Measurements from ENCODE around the gene RBPMS2. TPM values are rescaled to one million over a fixed set of nuclear protein-coding genes. Genes with fewer than 3 reads are reported as not detected.

The RBPMS2 gene
- total RNA-seq, 1 experiment from 2014 or later, result 181 TPM

GRCh38 chr15:64702816-64703631, 72.4 kb downstream of the RBPMS2 start:
- Histone ChIP-seq H3K4me1 (ENCODE audit: insufficient read depth, low read length) (peaks cover 17% of the 10 kb centered on the region; the same call in 1 of the 2 replicates), H3K9ac (ENCODE audit: extremely low read depth, insufficient read length, low read length) (peak overlapping the region; percentile 83), H2AFZ (ENCODE audit: low read length) (no peak overlapping the region), H2BK20ac (ENCODE audit: low read depth, low read length, poor library complexity, severe bottlenecking) (no peak overlapping the region), H2BK5ac (ENCODE audit: insufficient read length, low read length) (no peak overlapping the region), H2BK12ac (ENCODE audit: insufficient read length, low read depth, low read length) (no peak overlapping the region), H3K23ac (ENCODE audit: insufficient read length, low read depth, low read length) (no peak overlapping the region), H2BK15ac (ENCODE audit: low read depth, low read length) (no peak overlapping the region), H4K5ac (ENCODE audit: insufficient read length, low read depth, low read length) (no peak overlapping the region), H3K79me2 (ENCODE audit: insufficient read depth, low read length) (peaks cover 21% of the 10 kb centered on the region; the same call in 1 of the 2 replicates), H3K4me2 (ENCODE audit: insufficient read depth, insufficient read length, low read length) (peak overlapping the region; percentile 95), H3K4ac (ENCODE audit: low read depth, low read length) (no peak overlapping the region), H3K27me3 (ENCODE audit: insufficient read depth, low read length) (no peaks in the 10 kb centered on the region), H2AK5ac (ENCODE audit: insufficient read length, low read length) (no peak overlapping the region), H3K14ac (ENCODE audit: insufficient read depth, low read length) (peak overlapping the region; percentile 77), H3K27ac (ENCODE audit: insufficient read length, low read depth, low read length) (peak overlapping the region; percentile 14), H3K18ac (ENCODE audit: insufficient read length, low read depth, low read length) (no peak overlapping the region), H4K8ac (replicated peaks; ENCODE audit: insufficient read length, low read depth, low read length) (no peak overlapping the region), H4K91ac (ENCODE audit: insufficient read length, low read depth, low read length) (no peak overlapping the region), H3K23me2 (ENCODE audit: insufficient read length, low read depth, low read length, poor library complexity, severe bottlenecking) (peaks cover 25% of the 10 kb centered on the region), H2BK120ac (ENCODE audit: low read depth, low read length, poor library complexity, severe bottlenecking) (no peak overlapping the region), H4K20me1 (ENCODE audit: control insufficient read depth, insufficient read depth, insufficient read length) (no peaks in the 10 kb centered on the region), H3T11ph (ENCODE audit: low read length) (no peak overlapping the region), H3K56ac (ENCODE audit: insufficient read length, low read depth, low read length) (no peak overlapping the region), H3K9me3 (ENCODE audit: control insufficient read depth, low read depth, low read length) (no peaks in the 10 kb centered on the region), H3K79me1 (ENCODE audit: insufficient read depth, low read depth, low read length, poor library complexity, severe bottlenecking) (no peaks in the 10 kb centered on the region)
- no peak for TF ChIP-seq CTCF (conservative IDR thresholded peaks at IDR 0.05)
- H3K4me1 Mint-ChIP-seq, result peaks cover 46 to 48% of the 10 kb centered on the region in 2 experiments
- DNase-seq, result peak; percentile 98
- H3K4me3 Mint-ChIP-seq, result peak overlapping the region; percentile 78 to 93
- peaks cover 0 to 2% of the 10 kb centered on the region in 2 experiments; a peak in 2 of 5 replicates for H3K9me3 Mint-ChIP-seq
- H3K27me3 Mint-ChIP-seq (ENCODE audit: low read depth), result peaks cover 2% of the 10 kb centered on the region; the same call in 1 of the 2 replicates
- H3K36me3 Mint-ChIP-seq (ENCODE audit: insufficient read depth in 1 of 3, low read depth in 3 of 3), result peaks cover 11 to 60% (median 33%) of the 10 kb centered on the region in 3 experiments
- WGBS (ENCODE audit: extremely low coverage, insufficient read length, low lambda C conversion rate), result no CpG with 5 or more reads among the region's 62 CpGs
- H3K27ac Mint-ChIP-seq, result peak overlapping the region; percentile 94 to 100 (median 98)
